GM12873 (cell line): ENCODE measurements around the gene EPB41L2.

Experiments used
- CTCF ChIP-seq: IDR thresholded peaks from 2 replicates; pipeline ENCODE4 v1.5.1; 2012; ENCODE audit warnings: low read depth, mild to moderate bottlenecking, moderate library complexity, low read length, control low read depth; ENCODE audit not compliant: insufficient read depth; ENCODE audit errors: missing control alignments

The EPB41L2 gene

GRCh38 chr6:130961148-130961547, 101.9 kb downstream of the EPB41L2 start:
- no peak for TF ChIP-seq CTCF

- no peak for TF ChIP-seq CTCF
Measured at GRCh38 chr6:130959951-130960350, 103.1 kb downstream of the EPB41L2 start.

GRCh38 chr6:130958468-130958867, 104.6 kb downstream of the EPB41L2 start:
- no peak for TF ChIP-seq CTCF

GRCh38 chr6:130955755-130956154, 107.3 kb downstream of the EPB41L2 start:
- no peak for TF ChIP-seq CTCF

- TF ChIP-seq CTCF: no peak
Measured at GRCh38 chr6:130949553-130949952, 113.5 kb downstream of the EPB41L2 start.

GRCh38 chr6:130947464-130947863, 115.6 kb downstream of the EPB41L2 start:
- no peak for TF ChIP-seq CTCF

GRCh38 chr6:130946076-130946475, 117.0 kb downstream of the EPB41L2 start:
- no peak for TF ChIP-seq CTCF
